T-helper 2 cell treated with Interferon-gamma antibody and Interleukin-4, amounts not matched to agents 100 ng/mL and 5 ng/mL, for 36 hours (primary cell): ENCODE data around the gene GLA. TPM values are rescaled to one million over a fixed set of nuclear protein-coding genes. Genes with fewer than 3 reads are reported as not detected.

ENCODE experiments used
- intact Hi-C: fragments of 100-400 bp; cut with micrococcal nuclease; formaldehyde crosslinking; loops from one replicate; pipeline ENCODE4 v1.15.1; 2023
- total RNA-seq: library from RNA; stranded (reverse); gene quantifications from 2 replicates; pipeline ENCODE4 v1.2.3, GENCODE V29; 2022

The GLA gene
- 30.8 and 36.0 TPM in 2 replicates for total RNA-seq

DNA sequence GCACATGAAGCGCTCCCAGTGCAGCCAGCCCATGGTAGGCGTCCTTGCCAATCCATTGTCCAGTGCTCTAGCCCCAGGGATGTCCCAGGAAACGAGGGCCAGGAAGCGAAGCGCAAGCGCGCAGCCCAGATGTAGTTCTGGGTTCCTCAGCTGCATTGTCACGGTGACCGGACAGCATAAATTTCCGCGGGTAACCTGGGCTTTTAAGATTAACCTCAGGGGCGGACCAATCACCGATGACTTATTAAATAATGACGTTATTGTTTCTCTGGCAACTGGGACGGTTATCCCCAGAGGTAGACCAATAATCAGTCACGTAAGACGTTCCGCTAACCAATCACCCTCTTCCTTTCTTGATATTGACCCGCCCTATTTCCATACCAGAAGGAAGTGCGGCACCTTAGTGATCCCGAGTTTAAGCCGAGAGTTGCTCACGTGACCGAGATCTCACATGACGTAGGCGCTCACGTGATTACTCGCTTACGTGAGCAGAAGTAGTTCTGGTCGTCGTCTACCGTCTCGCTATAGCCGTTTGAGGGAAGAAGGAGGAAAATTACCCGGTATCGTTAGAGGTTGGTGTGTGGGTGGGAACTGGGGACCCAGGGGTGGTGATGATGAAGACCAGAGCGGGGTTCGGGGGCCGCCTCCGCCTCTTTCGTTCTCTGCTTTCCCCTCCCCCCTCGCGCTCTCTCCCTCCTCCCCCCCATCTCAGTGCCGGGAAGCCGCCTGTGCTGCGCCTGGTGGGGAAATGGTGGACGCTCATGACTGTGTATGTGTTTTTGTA is at the start of gene GLA, which contains the start of gene HNRNPH2:
GLA (minus strand) TSS at position 178 of the 784 bp plus-strand sequence; CDS start at position 156, 22 bp downstream.
HNRNPH2 (plus strand) TSS at position 475 of the 784 bp plus-strand sequence. CDS start 3,767 bp downstream, outside the sequence.
- intact Hi-C loops = loop anchor here (1.0 to 2.0 kb wide), 3 partner anchors 10 to 59 kb away; partner anchors contain the start of genes RPL36A and TIMM8A

DNA sequence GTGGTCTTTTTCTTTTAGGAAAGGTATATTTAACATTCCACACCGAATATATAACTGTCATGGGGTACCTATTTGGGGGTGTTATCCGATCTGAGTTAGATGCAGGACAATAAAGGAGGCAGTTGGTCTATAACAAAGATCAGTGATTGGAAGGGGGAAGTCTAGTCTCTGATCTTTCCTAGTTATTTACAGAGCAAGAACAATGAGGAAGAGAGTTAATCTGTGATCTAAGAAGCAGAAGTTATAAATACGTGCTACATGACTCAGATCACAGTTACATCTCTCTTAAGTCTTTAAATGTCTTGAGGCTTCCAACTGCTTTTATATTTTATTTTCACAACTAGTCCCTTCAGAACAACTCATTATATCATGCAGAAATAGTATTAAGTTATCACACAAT is 44.3 kb upstream of the GLA start:
- intact Hi-C loops = no loop called here

DNA sequence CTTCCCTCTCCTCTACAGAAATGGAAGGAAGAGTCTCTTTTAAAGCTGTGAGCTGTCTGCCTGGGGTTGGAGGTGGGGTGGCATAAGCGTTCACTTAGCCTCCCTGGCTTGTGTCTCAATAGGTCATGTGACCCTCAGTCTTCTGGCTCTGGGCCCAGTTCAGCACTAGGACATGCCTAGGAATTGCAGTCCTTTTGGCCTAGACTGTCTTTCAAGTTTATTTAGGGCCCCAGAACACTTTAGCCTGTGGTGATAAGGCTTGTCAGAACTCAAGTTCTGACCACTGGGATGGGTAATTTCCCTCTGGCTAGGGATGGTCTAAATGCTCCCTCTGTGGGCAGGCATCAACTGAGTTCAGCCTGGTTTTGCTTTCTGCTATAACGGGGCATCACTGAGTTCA is 43.2 kb upstream of the GLA start:
- intact Hi-C loops = no loop called here

DNA sequence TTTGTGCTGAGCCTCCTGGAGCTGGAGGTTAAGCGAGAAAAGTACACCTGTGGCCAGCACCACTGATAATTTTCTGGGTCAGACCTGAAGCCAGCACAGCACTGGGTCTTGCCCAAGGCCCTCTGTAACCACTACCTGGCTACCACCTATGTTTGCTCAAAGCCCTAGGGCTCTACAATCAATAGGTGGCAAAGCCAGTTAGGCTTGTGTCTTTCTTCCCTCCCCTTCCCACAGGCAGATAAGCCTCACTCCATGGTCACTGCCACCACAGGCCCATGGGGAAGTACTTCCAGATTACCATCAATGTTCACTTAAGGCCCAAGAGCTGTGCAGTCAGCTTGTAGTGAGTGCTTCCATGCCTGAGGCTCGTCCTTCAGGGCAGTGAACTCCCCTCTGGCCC is 42.4 kb upstream of the GLA start:
- intact Hi-C loops = no loop called here

DNA sequence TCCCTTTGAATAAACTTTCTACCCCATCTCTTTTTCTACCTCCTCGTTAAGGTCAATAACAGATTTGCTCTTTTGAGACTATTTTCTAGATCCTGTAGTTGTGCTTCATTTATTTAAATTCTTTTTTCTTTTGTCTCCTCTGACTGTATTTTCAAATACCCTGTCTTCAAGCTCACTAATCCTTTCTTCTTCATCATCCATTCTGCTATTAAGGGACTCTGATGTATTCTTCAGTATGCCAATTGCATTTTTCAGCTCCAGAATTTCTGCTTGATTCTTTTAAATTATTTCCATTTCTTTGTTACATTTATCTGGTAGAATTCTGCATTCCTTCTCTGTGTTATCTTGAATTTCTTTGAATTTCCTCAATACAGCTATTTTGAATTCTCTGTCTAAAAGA is 41.6 kb upstream of the GLA start:
- intact Hi-C loops = no loop called here

DNA sequence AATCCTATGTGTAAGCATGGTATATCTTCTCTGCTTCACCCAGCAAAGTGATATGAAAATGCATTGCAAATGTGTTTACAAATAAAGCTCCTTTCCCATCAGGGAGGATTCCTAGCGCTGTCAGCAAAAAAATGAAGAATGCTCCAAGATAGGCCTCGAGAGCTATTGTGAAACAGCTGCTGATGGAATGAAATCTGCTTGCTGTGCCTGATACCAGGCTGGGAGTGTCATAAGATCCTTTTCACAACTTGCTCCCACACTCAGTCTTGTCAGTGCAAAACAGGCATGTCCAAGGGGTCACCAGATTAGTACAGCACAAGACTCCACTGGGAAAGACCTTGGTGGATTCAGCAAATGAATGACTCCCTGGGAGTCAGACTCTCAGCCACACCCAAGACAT is 34.4 kb upstream of the GLA start:
- intact Hi-C loops = no loop called here

DNA sequence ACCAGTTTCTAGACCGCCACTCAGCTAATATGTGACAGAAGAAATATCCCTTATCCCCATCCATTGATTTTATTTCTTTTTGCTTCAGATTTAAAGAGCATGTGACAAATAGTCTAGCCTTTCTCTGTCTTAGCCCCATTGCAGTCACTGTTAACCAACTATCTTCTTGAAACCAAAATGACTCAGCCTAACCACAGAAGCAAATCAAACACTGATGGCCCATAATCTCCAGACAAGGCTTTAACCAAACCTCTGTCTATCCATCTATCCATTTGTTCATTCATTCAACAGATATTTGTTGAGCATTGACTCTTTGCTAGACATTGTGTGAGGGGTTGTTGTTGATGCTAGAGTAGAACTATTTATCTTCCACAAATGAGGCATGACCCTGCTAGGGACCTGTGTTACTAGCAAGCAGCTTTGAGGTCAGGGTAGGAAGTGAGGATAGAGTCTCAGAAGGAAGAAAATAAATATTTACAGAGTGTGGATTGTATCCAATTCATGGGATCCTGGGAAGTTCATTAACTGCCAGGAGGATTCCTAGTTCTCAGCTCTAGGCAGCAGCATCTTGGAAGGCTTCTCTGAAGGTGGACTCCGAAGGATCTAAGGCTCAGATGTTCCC is 22.8 kb upstream of the GLA start:
- intact Hi-C loops = loop anchor here (1.0 kb wide), 1 partner anchor 12 kb away; no protein-coding TSS in a partner anchor

DNA sequence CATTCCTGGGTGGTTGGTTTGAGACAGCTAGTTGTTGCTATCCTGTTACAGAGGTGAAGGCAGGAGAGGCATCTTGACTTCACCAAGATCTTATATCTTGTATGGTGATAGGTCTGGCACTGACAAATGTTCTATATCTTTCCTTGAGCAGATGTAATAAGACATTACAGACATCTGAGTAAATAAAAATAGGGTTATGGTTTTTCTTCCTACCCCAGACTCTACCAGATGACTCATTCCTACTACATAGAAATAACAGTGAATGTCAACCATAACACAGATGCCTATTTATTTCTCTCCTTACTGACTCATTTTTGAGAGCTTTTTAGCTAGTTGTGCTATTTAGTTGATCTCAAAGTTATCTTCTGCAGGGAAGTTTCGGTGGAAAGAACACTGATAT is 22.2 kb upstream of the GLA start:
- intact Hi-C loops = loop anchor here (1.0 kb wide), 1 partner anchor 12 kb away; no protein-coding TSS in a partner anchor

DNA sequence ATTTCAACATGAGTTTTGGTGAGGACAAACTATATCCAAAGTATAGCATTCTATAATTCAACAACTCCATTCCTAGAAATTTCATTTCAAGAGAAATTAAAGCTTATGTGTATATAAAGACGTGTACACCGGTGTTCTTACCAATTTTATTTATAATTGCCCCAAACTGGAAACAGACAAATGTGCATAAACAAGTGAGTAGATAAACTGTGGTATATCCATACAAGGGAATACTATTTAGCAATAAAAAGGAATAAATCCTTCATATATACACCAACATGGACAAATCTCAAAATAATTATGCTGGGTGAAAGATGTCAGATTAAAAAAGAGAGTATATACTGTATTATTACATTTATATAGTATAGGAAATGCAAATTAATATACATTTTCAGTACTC is 20.2 kb upstream of the GLA start:
- intact Hi-C loops = no loop called here

DNA sequence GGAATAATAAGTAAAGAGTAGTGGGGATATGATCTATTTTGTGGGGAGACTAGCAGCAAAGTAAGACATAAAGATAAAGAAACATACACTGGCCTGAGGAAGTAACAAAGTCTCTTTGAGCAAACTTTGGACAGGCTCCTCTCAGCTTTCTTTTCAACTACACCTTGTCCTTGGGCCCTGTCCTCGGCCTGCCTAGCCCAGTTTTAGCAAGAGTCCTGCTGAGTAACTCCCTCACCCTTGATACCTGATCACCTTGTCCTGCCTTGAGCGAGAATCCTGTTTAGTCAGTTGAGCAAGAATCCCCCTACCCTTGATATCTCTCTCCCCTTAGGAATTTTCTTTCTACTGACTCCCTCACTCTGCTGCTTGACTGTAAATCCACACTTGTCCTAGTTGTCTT is 11.8 kb upstream of the GLA start:
- intact Hi-C loops = loop anchor here (5.0 to 10.0 kb wide), 2 partner anchors 65 to 513 kb away; partner anchors contain the start of genes ARMCX4 and ZMAT1

DNA sequence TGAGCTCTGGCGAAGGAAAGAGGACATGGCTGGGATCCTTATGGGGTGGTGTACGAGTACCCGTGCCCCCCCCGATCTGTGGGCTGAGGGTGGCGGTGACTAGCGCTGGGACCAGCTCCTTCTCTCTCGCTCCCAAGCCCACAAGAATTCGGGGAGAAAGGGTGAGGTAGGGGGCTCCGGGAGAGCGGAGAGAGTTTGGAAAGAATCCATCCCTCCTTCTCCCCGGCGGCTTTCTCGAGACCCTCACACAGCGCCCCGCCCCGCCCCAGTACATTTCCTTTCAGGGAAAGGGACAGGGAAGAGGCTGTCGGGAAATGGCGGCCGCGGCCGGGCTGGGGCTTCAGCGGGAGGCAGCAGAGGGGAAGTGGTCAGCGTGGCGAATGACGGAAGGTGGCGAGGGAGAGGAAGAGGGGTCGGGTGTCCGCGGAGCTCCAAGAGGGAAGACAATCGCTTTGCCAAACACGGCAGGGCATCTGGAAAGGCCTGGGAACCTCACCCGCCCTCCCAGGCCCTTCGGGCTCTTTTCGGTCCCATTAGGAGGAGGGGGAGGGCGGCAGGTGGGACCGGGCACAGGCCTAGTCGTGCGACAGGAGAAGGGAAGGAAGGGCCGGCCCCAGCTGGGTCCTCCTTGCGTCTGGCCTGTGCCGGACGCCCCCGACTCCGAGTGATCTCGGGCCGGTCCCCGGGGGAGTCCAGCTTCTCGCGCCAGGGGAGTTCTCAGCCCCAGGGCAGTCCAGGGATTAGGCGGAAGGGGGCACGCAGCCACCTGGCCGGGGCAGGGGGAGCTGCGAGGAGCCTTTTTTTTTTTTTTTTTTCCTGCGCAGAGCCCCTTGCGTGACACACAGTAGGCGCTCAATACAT is 10.5 kb upstream of the GLA start:
- intact Hi-C loops = loop anchor here (1.0 to 10.0 kb wide), 4 partner anchors 10 to 514 kb away; partner anchors contain the start of genes ARMCX4, HNRNPH2 and ZMAT1

DNA sequence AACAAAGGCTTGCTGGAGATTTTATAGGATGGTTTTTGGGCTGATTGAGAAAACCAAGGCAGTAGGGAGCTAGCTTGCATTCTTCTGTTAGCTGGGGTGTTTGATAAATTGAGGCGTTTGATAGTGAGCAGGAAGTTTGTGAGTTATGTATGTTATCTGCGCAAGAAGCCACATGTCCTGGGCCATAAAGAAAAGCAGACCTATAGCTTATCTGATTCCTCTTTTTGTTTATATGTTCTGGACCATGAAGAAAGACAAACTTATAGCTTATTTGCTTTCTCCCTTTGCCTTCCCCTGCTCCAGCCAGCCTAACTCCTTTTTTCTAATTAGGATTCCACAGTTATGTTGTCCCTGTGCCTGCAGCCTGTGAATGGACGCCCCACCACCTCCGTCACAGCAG is 9.5 kb upstream of the GLA start:
- intact Hi-C loops = loop anchor here (5.0 to 10.0 kb wide), 2 partner anchors 68 to 515 kb away; partner anchors contain the start of genes ARMCX4 and ZMAT1

DNA sequence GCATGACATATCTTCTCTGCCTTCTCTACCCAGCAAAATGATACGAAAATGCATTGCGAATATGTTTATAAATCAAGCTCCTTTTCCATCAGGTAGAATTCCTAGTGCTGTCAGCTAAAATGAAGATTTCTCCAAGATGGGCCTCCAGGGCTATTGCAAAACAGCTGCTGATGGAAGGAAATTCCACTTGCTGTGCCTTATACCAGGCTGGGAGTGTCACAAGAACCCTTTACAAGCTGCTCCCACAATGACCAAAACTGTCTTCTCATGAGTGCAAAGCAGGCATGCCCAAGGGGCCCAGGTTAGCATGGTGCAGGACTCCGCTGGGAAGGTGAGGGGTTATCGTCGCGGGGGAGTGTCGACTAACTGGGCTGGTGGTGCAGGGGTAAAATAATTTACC is 9.0 kb upstream of the GLA start:
- intact Hi-C loops = loop anchor here (5.0 to 10.0 kb wide), 2 partner anchors 68 to 516 kb away; partner anchors contain the start of genes ARMCX4 and ZMAT1

DNA sequence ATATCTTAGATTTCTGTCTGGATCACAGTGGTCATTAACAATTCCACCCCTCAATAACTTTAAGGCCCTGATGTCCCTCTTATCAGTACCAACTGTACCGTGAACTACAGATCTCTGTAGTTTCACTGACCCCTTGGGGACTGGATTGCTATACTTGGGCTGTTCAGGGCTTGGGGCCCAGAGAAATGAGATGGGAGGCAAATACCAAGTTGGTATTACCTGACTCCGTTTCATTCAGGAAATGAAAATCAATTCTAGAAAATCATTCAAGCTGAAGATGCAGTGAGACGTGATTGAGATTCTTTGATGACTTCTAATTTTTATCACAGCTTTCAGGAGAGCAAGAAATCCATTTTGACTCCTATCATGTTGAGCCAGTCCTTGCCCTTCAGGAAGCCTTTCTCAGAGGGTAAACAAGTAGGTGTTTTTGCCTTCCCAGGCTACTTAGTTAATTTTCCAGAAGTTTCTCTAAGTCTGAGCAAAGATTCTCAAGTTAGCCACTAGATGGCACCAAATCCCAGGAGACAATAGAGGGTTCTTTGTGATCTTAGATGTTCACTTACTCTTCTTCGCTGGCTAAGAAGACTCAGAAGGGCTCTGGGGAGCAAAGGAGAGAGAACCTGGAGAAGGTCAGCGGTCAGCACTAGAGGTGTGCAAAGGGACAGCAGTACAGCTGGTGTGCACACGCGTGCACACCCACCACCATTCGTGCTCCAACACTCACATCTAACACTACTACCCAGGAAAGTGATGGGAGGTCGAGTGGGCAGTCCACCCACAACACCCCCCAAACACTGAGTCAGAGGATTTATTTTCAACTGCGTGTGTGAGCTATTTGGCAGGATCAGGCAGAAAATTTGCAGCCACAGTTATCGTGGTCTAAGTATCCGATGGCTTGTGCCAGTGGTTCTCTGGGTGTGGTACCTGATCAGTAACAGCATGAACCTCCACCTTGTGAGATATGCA is 7.7 kb upstream of the GLA start:
- intact Hi-C loops = loop anchor here (1.0 to 10.0 kb wide), 7 partner anchors 69 to 739 kb away; partner anchors contain the start of genes ARMCX4, BEX5 and ZMAT1

DNA sequence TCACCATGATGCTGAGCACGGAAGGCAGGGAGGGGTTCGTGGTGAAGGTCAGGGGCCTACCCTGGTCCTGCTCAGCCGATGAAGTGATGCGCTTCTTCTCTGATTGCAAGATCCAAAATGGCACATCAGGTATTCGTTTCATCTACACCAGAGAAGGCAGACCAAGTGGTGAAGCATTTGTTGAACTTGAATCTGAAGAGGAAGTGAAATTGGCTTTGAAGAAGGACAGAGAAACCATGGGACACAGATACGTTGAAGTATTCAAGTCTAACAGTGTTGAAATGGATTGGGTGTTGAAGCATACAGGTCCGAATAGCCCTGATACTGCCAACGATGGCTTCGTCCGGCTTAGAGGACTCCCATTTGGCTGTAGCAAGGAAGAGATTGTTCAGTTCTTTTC is 4.3 kb upstream of the GLA start:
- intact Hi-C loops = loop anchor here (10.0 kb wide), 1 partner anchor 73 kb away; the partner anchor contains the start of gene ARMCX4

DNA sequence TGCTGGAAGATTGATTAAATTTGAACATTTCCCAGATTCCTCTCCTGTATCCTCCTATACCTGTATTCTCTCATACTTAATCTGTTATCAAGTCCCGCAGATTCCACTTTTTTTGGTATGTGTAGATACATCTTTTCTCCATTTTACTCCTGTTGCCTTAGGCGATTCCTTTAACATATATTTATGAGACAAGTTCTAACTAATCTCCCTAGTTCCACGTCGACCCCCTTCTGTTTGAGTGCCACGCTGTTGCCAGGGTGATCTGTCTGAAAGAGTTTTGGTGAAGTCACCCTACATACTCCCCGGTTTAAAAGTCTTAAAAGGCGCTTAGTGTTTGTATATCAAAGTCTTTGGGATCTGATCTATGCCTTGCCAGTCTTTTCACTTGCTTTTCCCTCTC is 2.7 kb upstream of the GLA start:
- intact Hi-C loops = loop anchor here (10.0 kb wide), 1 partner anchor 74 kb away; the partner anchor contains the start of gene ARMCX4

DNA sequence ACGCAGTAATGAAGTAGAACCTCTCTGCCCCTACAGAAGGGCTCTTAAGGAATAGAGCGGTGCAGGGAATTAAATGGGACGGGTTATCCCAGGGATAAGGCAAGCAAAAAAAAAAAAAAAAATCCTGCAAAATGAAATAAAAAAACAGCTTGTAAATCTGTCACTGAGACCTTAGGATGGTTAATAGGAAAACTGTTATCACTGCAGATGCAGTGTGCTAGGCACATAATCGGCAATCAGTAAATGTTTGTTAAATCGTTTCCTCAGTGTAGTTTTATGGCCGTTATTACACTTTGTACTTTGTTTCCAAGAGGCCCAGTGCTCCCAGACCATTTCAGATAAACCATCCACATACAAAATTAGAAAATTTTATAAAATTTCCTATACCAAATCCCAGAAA is 1.3 kb upstream of the GLA start:
- intact Hi-C loops = loop anchor here (2.0 kb wide), 1 partner anchor 60 kb away; the partner anchor contains the start of gene TIMM8A

DNA sequence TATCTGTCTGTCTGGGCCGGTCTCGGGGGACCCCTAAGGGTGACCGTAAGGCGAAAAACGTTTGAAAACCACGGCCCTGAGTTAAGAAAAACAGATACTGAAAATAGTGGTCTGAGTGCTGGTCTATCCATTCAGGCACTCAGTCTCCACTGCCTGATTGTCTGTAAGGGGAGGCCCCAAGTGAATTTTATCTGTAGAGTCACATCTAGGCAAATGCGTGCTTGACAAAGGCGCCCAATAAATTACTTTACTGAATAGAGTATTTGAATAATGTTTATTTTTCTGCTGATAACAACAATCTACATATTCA is 762 bp upstream of the GLA start:
- intact Hi-C loops = loop anchor here (1.0 to 2.0 kb wide), 3 partner anchors 10 to 60 kb away; partner anchors contain the start of genes RPL36A and TIMM8A

DNA sequence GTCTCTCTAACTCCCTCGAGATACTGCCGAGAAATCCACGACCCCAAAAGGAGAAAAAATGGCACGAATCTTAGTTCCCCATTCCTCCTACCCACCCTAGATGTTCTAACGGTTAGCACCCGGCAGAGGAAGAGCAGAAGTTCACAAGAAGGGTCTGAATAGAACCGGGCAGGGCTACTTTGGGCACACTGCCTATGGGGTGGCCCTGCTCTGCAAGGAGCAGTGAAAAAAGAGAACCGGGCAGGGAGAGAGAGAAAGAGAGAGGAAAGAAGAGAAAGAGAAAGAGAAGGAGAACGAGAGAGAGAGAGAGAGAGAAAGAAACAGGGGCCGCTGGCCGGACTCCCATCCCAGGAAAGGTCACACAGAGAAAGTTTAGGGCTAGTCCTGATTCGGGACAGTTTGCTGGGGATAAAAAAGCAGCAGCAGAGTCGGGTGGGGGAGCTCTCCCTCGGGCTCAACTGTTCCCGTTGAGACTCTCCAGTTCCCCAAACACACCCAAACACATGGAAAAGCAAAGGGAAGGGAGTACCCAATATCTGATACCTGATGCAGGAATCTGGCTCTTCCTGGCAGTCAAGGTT is 468 bp downstream of the GLA start:
- intact Hi-C loops = no loop called here
